Lower leg skin (tissue), 4 donors: ENCODE measurements around the gene ZNF746. TPM values are rescaled to one million over a fixed set of nuclear protein-coding genes. Genes with fewer than 3 reads are reported as not detected.

ENCODE experiments used
- DNase-seq, 2 donors: peaks; one replicate each; pipeline ENCODE4 v3.0.0-alpha.2; 2019; ENCODE audit warnings: low spot score in 2 of 2
- H3K4me3 ChIP-seq: fragments of 200-600 bp; sonication (generic); 2 replicates; pipeline ENCODE4 v1.5.1; 2017; ENCODE audit warnings: mild to moderate bottlenecking, low read depth; ENCODE audit not compliant: poor library complexity, severe bottlenecking
- CTCF ChIP-seq, 3 donors: fragments of 450-650 bp; IDR thresholded peaks; one replicate each; pipeline ENCODE4 v1.5.1; 2016; ENCODE audit warnings: antibody characterized with exemption in 3 of 3, mild to moderate bottlenecking in 3 of 3, moderate library complexity in 2 of 3
- POLR2A ChIP-seq, 2 donors: fragments of 450-650 bp; IDR thresholded peaks; one replicate each; pipeline ENCODE4 v1.6.1; 2016 to 2017; ENCODE audit warnings: antibody characterized with exemption in 2 of 2, mild to moderate bottlenecking in 1 of 2, moderate library complexity in 1 of 2
- WGBS, 2 donors: methylation state at CpG; one replicate each; pipeline ENCODE4 v1.1.5; 2018; 5-methylcytosine and 5-hydroxymethylcytosine counted together
- intact Hi-C: fragments of 100-400 bp; cut with DNase I; formaldehyde crosslinking; loops from one replicate; pipeline ENCODE4 v1.15.0; 2023; ENCODE audit warnings: low total_unique reads
- total RNA-seq, 4 donors: library from RNA; depleted of rRNA; stranded (reverse); fragments of >200 nt; gene quantifications; one replicate each; pipeline ENCODE4 v1.1.0, GENCODE V29; 2016

Gene ZNF746
- total RNA-seq, 4 donors from 2014 or later, result 21.6 to 26.3 (median 23.8) TPM

GRCh38 chr7:149468208-149468607 lies 29.4 kb downstream of the ZNF746 start:
- intact Hi-C loops, result no loop called here
- no peak overlapping the region for H3K4me3 ChIP-seq
- no peak for DNase-seq
- TF ChIP-seq CTCF (IDR thresholded peaks at IDR 0.05) (no peak), POLR2A (IDR thresholded peaks at IDR 0.05) (no peak)
- 73 to 76% methylated on average over 5 of the region's 5 CpGs for WGBS, 2 donors

- TF ChIP-seq POLR2A (IDR thresholded peaks at IDR 0.05), result no peak
- no peak for TF ChIP-seq CTCF (IDR thresholded peaks at IDR 0.05)
- intact Hi-C loops, result no loop called here
- WGBS, 2 donors, result 46 to 75% methylated on average over 1 of the region's 1 CpG
- no peak for DNase-seq
- H3K4me3 ChIP-seq, result no peak overlapping the region
Measured at GRCh38 chr7:149467321-149467859, 30.2 kb downstream of the ZNF746 start.

GRCh38 chr7:149466364-149466763 lies 31.2 kb downstream of the ZNF746 start:
- TF ChIP-seq CTCF (IDR thresholded peaks at IDR 0.05) (no peak), POLR2A (IDR thresholded peaks at IDR 0.05) (no peak)
- no peak for DNase-seq
- H3K4me3 ChIP-seq, result no peak overlapping the region
- intact Hi-C loops, result no loop called here

GRCh38 chr7:149463500-149464161 lies 34.0 kb downstream of the ZNF746 start:
- H3K4me3 ChIP-seq, result no peak overlapping the region
- intact Hi-C loops, result no loop called here
- WGBS, 2 donors, result 74 to 94% methylated on average over 1 of the region's 1 CpG
- DNase-seq, result no peak
- TF ChIP-seq CTCF (IDR thresholded peaks at IDR 0.05) (no peak), POLR2A (IDR thresholded peaks at IDR 0.05) (no peak)

- WGBS, 2 donors, result 81 to 84% methylated on average over 9 of the region's 9 CpGs
- intact Hi-C loops, result no loop called here
- TF ChIP-seq POLR2A (IDR thresholded peaks at IDR 0.05) (no peak), CTCF (IDR thresholded peaks at IDR 0.05) (no peak)
Measured at GRCh38 chr7:149462101-149462520, 35.5 kb downstream of the ZNF746 start.

More at GRCh38 chr7:149462101-149462520, 35.5 kb downstream of the ZNF746 start:
- H3K4me3 ChIP-seq, result no peak overlapping the region
- DNase-seq, result no peak
